A673 (cell line): ENCODE results near the gene KCNMA1. TPM values are rescaled to one million over a fixed set of nuclear protein-coding genes. Genes with fewer than 3 reads are reported as not detected.

Experiments used
- BruUV-seq: library from RNA; stranded (reverse); fragments of 400-500 nt; replicated peaks from 2 replicates; lab custom pipeline; 2021; lab: Mats Ljungman, UMichigan
- CTCF ChIA-PET: fragments of 300-600 bp; sonication (Branson Sonifier 250); formaldehyde crosslinking; loops from one replicate; lab custom pipeline; 2022; ENCODE audit warnings: antibody characterized with exemption; lab: Charles Lee
- POLR2A ChIA-PET: fragments of 300-600 bp; sonication (Branson Sonifier 250); formaldehyde crosslinking; loops from one replicate; lab custom pipeline; 2022; ENCODE audit warnings: antibody characterized with exemption; ENCODE audit not compliant: low non-redundant PET; lab: Charles Lee
- DNase-seq: peaks from one replicate; pipeline ENCODE4 v3.0.0-alpha.2; 2015; ENCODE audit warnings: low spot score
- H3K27ac ChIP-seq: fragments of 200-600 bp; sonication (generic); 2 replicates; pipeline ENCODE4 v1.5.1; 2016; ENCODE audit warnings: mixed run types, low read depth, mild to moderate bottlenecking, mixed read lengths, antibody characterized with exemption, low read length; ENCODE audit not compliant: poor library complexity, severe bottlenecking
- H3K27me3 ChIP-seq: fragments of 200-600 bp; sonication (generic); replicated peaks from 2 replicates; pipeline ENCODE4 v1.6.1; 2017; ENCODE audit warnings: mixed run types, low read depth, mild to moderate bottlenecking, mixed read lengths, antibody characterized with exemption, low read length; ENCODE audit not compliant: insufficient read depth, poor library complexity
- H3K36me3 ChIP-seq: fragments of 200-600 bp; sonication (generic); 2 replicates; pipeline ENCODE4 v1.6.1; 2016; ENCODE audit warnings: mixed run types, mild to moderate bottlenecking, mixed read lengths, antibody characterized with exemption, low read length; ENCODE audit not compliant: insufficient read depth, poor library complexity, severe bottlenecking
- H3K4me1 ChIP-seq: fragments of 200-600 bp; sonication (generic); 2 replicates; pipeline ENCODE4 v1.6.1; 2017; ENCODE audit warnings: mixed run types, mild to moderate bottlenecking, mixed read lengths, antibody characterized with exemption, low read length; ENCODE audit not compliant: insufficient read depth, poor library complexity, severe bottlenecking
- H3K4me3 ChIP-seq: fragments of 200-600 bp; sonication (generic); 2 replicates; pipeline ENCODE4 v1.5.1; 2016; ENCODE audit warnings: low read depth, mixed run types, mild to moderate bottlenecking, mixed read lengths, low read length; ENCODE audit not compliant: poor library complexity, severe bottlenecking
- H3K9me3 ChIP-seq: fragments of 200-600 bp; sonication (generic); 2 replicates; pipeline ENCODE4 v1.6.1; 2016; ENCODE audit warnings: mixed run types, low read depth, mild to moderate bottlenecking, mixed read lengths, antibody characterized with exemption, low read length; ENCODE audit not compliant: poor library complexity, severe bottlenecking
- CTCF ChIP-seq: fragments of 300-800, 200-600 bp; sonication (generic); conservative IDR thresholded peaks from 2 replicates; pipeline ENCODE4 v1.5.1; 2017; ENCODE audit warnings: low read depth, mild to moderate bottlenecking, antibody characterized with exemption, low read length, moderate library complexity, mixed read lengths
- EZH2 ChIP-seq: fragments of 200-600 bp; sonication (generic); IDR thresholded peaks from 2 replicates; pipeline ENCODE4 v1.6.1; 2017; ENCODE audit warnings: borderline replicate concordance, low read depth, mild to moderate bottlenecking, mixed read lengths, antibody characterized with exemption, low read length; ENCODE audit not compliant: poor library complexity, severe bottlenecking
- intact Hi-C: fragments of 100-400 bp; cut with micrococcal nuclease; formaldehyde crosslinking; loops from one replicate; pipeline ENCODE4 v1.10.0; 2022; ENCODE audit not compliant: unreplicated experiment
- total RNA-seq: library from RNA; stranded (reverse); gene quantifications from 2 replicates; pipeline ENCODE4 v1.2.3, GENCODE V29; 2021

The KCNMA1 gene
- total RNA-seq, 1 experiment from 2014 or later = 0.84 TPM

- no peak for DNase-seq
- no peak overlapping the region for H3K27ac ChIP-seq
- BruUV-seq = no TSS peak
- H3K27me3 ChIP-seq = no peaks in the 10 kb centered on the region
- H3K4me3 ChIP-seq = no peak overlapping the region
- POLR2A ChIA-PET = no interaction called here
- H3K4me1 ChIP-seq = peaks cover 39% of the 10 kb centered on the region
- TF ChIP-seq EZH2 (no peak), CTCF (no peak)
- H3K9me3 ChIP-seq = no peaks in the 10 kb centered on the region
- H3K36me3 ChIP-seq = no peaks in the 10 kb centered on the region
- intact Hi-C loops = no loop called here
- CTCF ChIA-PET = no interaction called here
Observed at GRCh38 chr10:77036276-77036675, 601.3 kb downstream of the KCNMA1 start.

- BruUV-seq = no TSS peak
- no peaks in the 10 kb centered on the region for H3K36me3 ChIP-seq
- ChIA-PET CTCF (no interaction called here), POLR2A (no interaction called here)
- peaks cover 43% of the 10 kb centered on the region for H3K4me1 ChIP-seq
- intact Hi-C loops = no loop called here
- H3K4me3 ChIP-seq = no peak overlapping the region
- TF ChIP-seq EZH2 (no peak), CTCF (no peak)
- H3K27ac ChIP-seq = no peak overlapping the region
- no peak for DNase-seq
- no peaks in the 10 kb centered on the region for H3K9me3 ChIP-seq
- no peaks in the 10 kb centered on the region for H3K27me3 ChIP-seq
Observed at GRCh38 chr10:77034795-77035194, 602.8 kb downstream of the KCNMA1 start.

GRCh38 chr10:77034240-77034639 is 603.4 kb downstream of the KCNMA1 start:
- TF ChIP-seq CTCF (no peak), EZH2 (no peak)
- Histone ChIP-seq H3K27ac (no peak overlapping the region), H3K36me3 (no peaks in the 10 kb centered on the region), H3K4me1 (peaks cover 48% of the 10 kb centered on the region), H3K9me3 (no peaks in the 10 kb centered on the region), H3K4me3 (no peak overlapping the region), H3K27me3 (no peaks in the 10 kb centered on the region)
- no TSS peak for BruUV-seq
- intact Hi-C loops = no loop called here
- no peak for DNase-seq
- CTCF ChIA-PET = no interaction called here
- POLR2A ChIA-PET = no interaction called here
